CD4-positive, alpha-beta T cell treated with Interleukin-15 for 4 hours (primary cell): ENCODE data around the gene GFRA1.

Source experiments
- DNase-seq: peaks from one replicate; pipeline ENCODE4 v3.0.0-alpha.2; 2020; ENCODE audit warnings: low spot score

Gene GFRA1

DNA sequence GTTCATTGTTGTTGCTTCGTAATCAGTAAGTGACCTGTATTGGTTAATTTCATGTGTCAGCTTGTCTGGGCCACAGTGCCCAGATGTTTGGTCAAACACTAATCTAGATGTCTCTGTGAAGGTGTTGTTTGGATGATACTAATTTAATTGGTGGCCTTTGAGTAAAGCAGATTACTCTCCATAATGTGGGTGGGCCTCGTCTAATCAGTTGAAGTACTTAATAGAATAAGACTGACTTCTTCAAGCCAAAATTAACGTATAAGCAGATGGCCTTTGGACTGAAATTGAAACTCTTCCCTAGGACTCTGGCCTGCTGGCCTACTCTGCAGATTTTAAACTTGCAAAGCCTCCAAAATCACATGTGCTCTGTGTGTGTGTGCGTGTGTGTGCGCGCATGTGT is 245.7 kb downstream of the GFRA1 start:
- no peak for DNase-seq

DNA sequence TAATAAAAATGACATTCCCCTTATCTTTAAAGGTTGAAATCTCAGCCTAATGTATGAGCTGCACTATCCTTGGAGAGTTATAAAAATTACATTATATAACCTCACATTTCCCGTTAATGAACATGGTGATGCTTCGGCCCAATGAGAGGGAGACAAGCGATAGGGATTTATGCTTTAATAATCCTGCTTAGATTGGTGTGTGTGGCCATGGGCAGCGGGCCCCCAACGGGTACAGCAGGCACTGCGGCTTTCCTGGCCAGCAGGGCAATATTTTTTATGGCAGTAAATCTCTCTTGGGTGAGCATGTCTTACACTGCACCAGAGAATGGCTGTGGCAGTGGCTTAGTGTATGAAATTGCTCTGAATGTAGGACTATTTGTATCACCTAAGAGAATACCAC is 246.3 kb downstream of the GFRA1 start:
- DNase-seq = no peak

DNA sequence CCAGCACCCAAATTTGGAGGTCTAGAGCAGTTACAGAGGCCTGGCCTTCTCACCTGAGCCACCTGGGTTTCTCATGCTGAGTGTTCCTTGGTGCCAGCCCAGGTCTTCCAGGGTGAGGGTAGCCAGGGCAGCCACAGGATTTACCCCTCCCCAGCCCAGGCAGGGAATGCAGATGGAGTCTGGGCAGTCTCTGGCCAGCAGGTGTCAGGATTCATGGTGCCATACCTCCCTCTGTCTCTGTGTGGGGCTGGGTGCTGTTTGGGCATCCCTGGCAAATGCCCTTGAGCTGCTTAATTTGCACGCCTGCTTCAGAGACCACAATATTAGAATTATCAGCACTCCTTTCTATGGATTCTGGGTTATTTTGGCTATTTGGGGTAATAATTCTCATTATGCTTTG is 246.7 kb downstream of the GFRA1 start:
- DNase-seq = no peak

DNA sequence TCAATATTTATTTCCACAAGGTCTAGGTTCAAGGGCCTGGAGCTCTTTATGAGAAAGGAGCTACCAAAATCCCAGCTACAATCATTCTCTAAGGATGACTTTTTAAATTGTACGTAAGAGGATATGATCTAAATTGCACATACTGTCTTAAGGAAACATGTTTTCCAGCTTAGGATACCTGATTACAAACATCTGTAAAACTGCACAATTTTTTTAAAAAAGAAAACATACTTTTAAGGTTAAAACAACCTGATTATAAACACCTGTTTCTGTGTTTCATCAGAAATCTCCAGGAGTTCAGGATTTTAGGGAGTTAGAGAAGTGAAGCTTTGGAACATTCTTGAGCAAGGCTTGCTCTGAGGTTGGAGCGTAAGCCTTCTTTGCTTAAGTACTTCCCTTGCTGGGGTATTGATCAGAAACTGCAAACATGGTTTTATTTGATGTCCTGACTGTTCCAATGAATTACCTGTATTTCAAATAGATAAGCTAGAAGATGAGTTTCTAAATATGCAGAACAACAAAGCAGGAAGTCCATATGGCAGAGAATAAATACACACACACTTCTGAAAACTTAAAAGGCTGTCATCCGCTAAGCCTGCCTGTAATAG is 248.6 kb downstream of the GFRA1 start:
- DNase-seq = no peak

DNA sequence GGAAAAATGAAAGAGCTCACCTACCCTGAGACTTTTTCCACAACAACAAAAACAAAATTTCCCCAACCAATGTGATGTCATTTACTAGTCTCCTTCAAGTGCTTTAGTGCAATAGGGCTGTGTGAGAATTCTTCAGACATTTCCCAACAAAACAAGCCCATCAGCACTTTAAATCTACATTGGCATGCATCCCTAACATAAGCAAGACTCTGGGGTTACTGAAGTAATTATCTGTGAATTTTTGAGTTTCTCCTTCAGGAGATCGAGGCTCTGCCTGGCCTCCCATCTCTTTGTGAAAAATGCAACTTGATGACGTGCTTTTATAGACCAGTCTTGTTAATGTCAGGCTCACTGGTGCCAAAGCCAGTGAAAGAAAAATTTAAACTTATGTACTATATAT is 255.6 kb downstream of the GFRA1 start:
- DNase-seq = no peak

DNA sequence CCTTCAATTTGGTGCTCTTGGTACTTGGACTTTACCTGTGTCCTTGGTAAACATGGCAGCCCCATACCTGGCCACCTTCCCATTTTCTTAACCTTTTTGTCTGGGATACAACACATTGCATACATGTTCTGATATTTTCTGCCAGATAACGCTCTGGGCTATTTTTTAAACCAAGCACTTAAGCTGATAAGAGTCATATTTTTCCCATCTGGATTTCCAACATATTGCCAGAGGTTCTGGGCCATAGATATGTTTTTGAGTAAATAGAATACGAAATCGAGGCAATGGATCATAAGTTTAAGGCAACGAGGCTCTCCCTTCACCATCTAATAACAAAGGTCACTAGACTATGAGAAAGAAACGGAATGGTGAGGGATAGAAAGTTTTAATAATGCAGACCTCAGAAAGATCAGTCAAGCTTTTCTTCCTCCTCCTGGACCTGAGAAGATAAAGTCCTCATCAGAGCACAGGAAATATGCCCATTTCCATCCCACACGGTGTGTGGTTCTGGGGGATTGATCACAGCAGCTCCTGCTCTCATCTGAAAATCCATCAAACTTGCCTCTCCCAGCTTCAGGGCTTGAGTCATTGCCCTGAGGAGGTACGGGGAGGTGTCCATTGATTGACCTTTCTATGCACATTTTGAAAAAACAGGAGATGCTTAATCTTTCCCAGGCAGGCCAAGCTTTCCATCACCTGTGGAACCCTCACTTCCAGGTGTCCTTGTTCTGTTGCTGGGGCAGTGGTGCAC is 257.2 kb downstream of the GFRA1 start:
- DNase-seq = no peak

DNA sequence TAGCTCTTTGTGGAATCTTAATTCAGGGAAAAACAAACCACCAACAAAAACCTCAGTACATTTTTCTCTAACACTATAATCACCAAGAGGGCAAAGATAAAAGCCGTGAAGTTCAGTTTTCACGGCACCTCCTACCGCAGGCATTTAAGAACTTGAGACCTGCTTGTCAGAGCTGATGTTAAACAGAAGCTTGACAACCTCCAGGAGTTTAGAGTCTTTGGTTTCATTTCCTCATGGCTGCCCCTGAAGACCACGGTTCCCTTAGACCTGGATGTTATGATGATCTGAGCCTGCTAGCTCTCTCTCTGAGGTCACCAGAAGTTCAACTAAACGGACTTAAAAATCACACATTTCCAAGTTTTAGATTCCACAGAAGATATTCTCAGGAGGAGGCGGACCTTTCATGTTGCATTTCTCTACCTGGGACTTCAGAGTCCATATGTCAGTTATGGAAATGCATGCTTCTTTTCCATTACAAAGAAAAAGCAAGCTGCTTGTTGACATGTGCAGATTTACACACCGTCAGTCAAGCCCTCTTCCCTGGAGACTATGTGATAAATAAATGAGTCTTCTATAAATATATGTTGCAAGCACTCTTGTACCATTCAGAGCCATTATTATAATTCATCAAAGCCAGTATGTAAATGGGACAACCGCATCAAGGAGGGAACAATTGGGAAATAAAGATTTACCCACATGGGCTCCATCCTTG is 258.0 kb downstream of the GFRA1 start:
- DNase-seq = no peak

DNA sequence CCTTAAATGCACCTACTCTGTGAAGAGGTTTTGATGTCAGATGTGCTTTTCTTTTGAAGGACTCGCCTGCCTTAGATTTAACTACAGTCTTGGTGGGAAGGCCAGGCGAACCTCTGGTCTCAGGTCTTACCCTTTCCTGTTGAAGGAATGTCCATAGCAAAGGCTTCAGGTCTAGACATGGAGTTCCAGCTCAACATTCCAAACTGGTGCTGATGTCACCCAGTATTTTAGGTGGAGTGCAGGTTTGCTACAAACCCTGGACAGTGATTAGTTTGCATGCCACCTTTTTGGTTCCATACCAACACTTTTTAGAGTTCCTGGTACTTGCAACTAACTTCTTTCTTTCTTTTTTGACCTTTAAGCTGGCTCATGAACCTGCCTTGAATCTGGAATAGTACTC is 258.7 kb downstream of the GFRA1 start:
- DNase-seq = no peak

DNA sequence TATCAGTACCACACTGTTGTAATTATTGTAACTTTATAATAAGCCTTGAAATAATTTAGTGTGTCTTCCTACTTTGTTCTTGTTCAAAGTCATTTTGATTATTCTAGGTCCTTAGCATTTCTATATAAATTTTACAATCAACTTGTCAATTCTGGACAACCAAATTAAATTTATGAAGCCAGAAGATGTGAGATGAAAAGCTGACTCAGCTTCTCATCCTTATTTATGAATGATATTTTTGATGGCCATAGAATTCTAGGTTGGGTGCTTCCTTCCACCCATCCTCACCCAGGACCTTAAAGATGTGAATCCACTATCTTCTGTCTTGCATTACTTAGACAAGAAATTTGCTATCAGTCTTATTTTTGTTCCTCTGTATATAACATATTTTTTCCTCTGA is 261.1 kb downstream of the GFRA1 start:
- DNase-seq = no peak

DNA sequence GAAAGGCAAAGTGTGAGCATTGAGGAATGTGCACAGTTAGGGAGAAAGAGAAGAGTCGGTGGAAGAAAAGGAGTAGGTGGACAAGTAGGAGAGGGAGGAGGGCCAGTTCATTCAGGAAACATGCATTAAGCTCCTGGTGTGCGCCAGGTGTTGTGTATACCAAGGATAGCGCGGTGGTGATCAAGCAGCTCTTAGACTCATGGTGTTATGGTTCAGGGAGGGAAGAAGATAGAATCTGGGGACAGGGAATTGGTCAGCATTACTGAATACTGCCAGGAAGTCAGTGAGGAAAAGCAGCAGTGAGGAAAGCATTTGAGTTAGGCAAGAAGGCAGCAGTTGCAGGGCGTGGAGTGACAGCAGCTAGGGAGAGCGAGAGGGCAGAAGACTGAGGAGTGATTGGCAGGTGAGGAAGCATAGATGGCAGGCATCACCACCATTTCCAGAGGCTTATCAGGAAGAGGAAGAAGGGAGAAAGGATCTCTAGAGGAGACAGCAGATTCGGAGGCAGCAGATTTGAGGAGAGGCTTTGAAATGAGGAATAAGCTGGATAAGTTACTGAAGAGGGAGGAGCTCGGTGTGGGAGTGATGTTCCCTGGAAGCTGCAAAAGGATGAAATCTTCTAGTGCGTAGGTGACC is 265.6 kb downstream of the GFRA1 start:
- DNase-seq = no peak
